Thoracic aorta endothelial cell (primary cell): Measurements from ENCODE around the gene DMRT3. TPM values are rescaled to one million over a fixed set of nuclear protein-coding genes. Genes with fewer than 3 reads are reported as not detected.

Experiments used
- small RNA-seq: library from RNA; depleted of rRNA; stranded (forward); fragments of <200 nt; gene quantifications from one replicate; pipeline ENCODE3, GENCODE V24; 2012
- total RNA-seq: library from RNA; depleted of rRNA; stranded (reverse); fragments of >200 nt; gene quantifications from 2 replicates; pipeline ENCODE4 v1.2.3, GENCODE V29; 2012

DMRT3 gene, protein sequence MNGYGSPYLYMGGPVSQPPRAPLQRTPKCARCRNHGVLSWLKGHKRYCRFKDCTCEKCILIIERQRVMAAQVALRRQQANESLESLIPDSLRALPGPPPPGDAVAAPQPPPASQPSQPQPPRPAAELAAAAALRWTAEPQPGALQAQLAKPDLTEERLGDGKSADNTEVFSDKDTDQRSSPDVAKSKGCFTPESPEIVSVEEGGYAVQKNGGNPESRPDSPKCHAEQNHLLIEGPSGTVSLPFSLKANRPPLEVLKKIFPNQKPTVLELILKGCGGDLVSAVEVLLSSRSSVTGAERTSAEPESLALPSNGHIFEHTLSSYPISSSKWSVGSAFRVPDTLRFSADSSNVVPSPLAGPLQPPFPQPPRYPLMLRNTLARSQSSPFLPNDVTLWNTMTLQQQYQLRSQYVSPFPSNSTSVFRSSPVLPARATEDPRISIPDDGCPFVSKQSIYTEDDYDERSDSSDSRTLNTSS
- total RNA-seq: not detected in 2 replicates

DNA sequence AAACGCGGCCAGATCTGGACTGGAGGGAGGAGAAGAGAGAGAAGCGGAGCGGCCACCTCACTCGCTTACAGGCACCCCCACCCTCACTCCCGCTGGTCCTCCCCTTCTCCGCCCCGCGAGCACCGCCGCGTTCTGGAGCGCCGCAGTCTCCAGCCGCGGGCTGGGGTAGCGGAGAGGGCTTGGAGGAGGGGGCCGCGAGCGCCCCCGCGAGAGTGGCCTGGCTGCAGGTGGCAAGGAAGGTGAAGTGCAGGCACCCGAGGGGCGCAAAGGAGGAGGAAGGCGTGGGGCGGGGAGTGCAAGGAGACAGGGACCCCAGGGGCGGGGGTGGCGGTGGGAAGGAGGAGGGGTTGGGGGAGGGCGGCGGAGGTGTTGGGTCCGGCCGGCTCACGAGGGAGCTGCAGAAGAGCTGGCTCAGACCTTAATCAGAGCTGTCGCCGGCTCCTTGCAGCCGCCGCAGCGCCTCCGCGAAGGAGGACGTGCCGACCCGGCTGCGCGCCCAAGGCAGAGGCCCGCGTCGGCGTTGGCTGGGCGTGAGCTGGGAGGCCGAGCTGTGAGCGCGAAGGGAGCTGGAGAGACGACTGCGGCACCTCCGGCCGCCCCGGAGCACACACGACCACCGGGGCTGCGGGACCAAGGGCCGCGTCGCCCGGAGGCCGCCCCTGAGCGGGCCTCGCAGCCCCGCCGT, at the start of gene DMRT3:
Gene DMRT3 (plus strand): TSS at position 398 of the 685 bp plus-strand sequence. CDS start 347 bp downstream, outside the sequence.

Small RNAs within 50 kb of the gene (small RNA-seq; reads per million reads assigned to genes)
- not detected for gene RNU6-1073P

Other genes starting within 250 kb of the DMRT3 start
- gene DMRT1, start 135.0 kb upstream of the DMRT3 start, total RNA-seq: not detected in 2 replicates
- gene DMRT2, start 73.7 kb downstream of the DMRT3 start, total RNA-seq: not detected in 2 replicates